ENCODE results near the gene LIPC. TPM values are rescaled to one million over a fixed set of nuclear protein-coding genes. Genes with fewer than 3 reads are reported as not detected.

Gene LIPC
- polyA plus RNA-seq, 1 of the 3 experiments (the other 2 are of a cell fraction), result not detected

DNA sequence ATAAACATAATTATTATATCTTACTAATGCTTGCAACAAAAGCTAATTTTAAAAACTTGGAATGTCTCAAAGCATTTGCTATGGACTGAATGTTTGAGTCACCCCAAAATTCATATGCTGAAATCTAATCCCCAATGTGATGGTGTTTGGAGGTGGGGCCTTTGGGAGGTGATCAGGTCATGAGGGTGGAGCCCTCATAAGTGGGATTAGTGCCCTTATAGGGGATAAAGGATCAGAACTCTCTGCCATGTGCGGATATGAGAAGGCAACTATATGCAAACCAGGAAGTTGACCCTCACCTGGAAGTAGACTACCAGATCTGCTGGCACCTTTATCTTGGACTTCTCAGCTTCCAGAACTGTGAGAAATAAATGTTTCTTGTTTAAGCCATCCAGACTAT is 137.7 kb downstream of the LIPC start:
- peaks cover 4% of the 10 kb centered on the region for H3F3A ChIP-seq (replicated peaks; ENCODE audit: insufficient read depth)
- no peak for DNase-seq
- H4K20me1 ChIP-seq (ENCODE audit: insufficient read depth), result no peaks in the 10 kb centered on the region
- POLR2A ChIA-PET, result no interaction called here
- CTCF ChIA-PET, result interaction anchor here (0.9 kb wide), 1 partner anchor 13 kb away, joined by 4 read pairs; no protein-coding TSS in a partner anchor
- H3K4me1 ChIP-seq (ENCODE audit: control insufficient read depth in 1 of 2, insufficient read depth in 2 of 2, low read depth in 1 of 2, low read length in 1 of 2), result peaks cover 0 to 8% of the 10 kb centered on the region in 2 experiments; a peak in 1 of 4 replicates
- no peaks in the 10 kb centered on the region for H3K36me3 ChIP-seq (replicated peaks in 1 of 2; ENCODE audit: control insufficient read depth in 1 of 2, insufficient read depth in 2 of 2, low read length in 1 of 2)
- H3K27me3 ChIP-seq (ENCODE audit: insufficient read depth), result no peaks in the 10 kb centered on the region
- no peak overlapping the region for H3K27ac ChIP-seq (ENCODE audit: low read depth in 2 of 2, low read length in 1 of 2)
- no peaks in the 10 kb centered on the region for H3K9me3 ChIP-seq
- WGBS (ENCODE audit: low lambda C conversion rate), result 92% methylated on average over 1 of the region's 1 CpG
- H3K9me2 ChIP-seq, result no peaks in the 10 kb centered on the region
- no peaks in the 10 kb centered on the region for H3K79me2 ChIP-seq (ENCODE audit: insufficient read depth)
- TF ChIP-seq MXI1 (IDR thresholded peaks at IDR 0.05; ENCODE audit: low read depth, low read length) (no peak), YY1 (IDR thresholded peaks at IDR 0.05; ENCODE audit: low read depth) (no peak), GABPA (IDR thresholded peaks at IDR 0.05; ENCODE audit: low read depth) (no peak), EZH2phosphoT487 (IDR thresholded peaks at IDR 0.05; ENCODE audit: borderline replicate concordance, low read depth) (no peak), SIN3A (IDR thresholded peaks at IDR 0.05; ENCODE audit: borderline replicate concordance, low read depth, low read length) (no peak), SMC3 (IDR thresholded peaks at IDR 0.05; ENCODE audit: low read depth, low read length) (no peak), FOSL2 (IDR thresholded peaks at IDR 0.05; ENCODE audit: borderline replicate concordance, low read depth) (no peak), RFX5 (IDR thresholded peaks at IDR 0.05; ENCODE audit: low read length) (no peak), FOXM1 (IDR thresholded peaks at IDR 0.05; ENCODE audit: low read depth) (no peak), POLR2AphosphoS5 (IDR thresholded peaks at IDR 0.05; ENCODE audit: low read depth, low read length) (no peak), CHD2 (IDR thresholded peaks at IDR 0.05; ENCODE audit: low read length, partially characterized antibody) (no peak), TAF1 (IDR thresholded peaks at IDR 0.05; ENCODE audit: borderline replicate concordance, low read depth, low read length) (no peak), NFIC (IDR thresholded peaks at IDR 0.05; ENCODE audit: borderline replicate concordance) (no peak), RXRA (IDR thresholded peaks at IDR 0.05; ENCODE audit: borderline replicate concordance, low read depth) (no peak)
- TF ChIP-seq, protein P1, sequence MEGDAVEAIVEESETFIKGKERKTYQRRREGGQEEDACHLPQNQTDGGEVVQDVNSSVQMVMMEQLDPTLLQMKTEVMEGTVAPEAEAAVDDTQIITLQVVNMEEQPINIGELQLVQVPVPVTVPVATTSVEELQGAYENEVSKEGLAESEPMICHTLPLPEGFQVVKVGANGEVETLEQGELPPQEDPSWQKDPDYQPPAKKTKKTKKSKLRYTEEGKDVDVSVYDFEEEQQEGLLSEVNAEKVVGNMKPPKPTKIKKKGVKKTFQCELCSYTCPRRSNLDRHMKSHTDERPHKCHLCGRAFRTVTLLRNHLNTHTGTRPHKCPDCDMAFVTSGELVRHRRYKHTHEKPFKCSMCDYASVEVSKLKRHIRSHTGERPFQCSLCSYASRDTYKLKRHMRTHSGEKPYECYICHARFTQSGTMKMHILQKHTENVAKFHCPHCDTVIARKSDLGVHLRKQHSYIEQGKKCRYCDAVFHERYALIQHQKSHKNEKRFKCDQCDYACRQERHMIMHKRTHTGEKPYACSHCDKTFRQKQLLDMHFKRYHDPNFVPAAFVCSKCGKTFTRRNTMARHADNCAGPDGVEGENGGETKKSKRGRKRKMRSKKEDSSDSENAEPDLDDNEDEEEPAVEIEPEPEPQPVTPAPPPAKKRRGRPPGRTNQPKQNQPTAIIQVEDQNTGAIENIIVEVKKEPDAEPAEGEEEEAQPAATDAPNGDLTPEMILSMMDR (IDR thresholded peaks at IDR 0.05), result no peak
- TF ChIP-seq, protein P2, sequence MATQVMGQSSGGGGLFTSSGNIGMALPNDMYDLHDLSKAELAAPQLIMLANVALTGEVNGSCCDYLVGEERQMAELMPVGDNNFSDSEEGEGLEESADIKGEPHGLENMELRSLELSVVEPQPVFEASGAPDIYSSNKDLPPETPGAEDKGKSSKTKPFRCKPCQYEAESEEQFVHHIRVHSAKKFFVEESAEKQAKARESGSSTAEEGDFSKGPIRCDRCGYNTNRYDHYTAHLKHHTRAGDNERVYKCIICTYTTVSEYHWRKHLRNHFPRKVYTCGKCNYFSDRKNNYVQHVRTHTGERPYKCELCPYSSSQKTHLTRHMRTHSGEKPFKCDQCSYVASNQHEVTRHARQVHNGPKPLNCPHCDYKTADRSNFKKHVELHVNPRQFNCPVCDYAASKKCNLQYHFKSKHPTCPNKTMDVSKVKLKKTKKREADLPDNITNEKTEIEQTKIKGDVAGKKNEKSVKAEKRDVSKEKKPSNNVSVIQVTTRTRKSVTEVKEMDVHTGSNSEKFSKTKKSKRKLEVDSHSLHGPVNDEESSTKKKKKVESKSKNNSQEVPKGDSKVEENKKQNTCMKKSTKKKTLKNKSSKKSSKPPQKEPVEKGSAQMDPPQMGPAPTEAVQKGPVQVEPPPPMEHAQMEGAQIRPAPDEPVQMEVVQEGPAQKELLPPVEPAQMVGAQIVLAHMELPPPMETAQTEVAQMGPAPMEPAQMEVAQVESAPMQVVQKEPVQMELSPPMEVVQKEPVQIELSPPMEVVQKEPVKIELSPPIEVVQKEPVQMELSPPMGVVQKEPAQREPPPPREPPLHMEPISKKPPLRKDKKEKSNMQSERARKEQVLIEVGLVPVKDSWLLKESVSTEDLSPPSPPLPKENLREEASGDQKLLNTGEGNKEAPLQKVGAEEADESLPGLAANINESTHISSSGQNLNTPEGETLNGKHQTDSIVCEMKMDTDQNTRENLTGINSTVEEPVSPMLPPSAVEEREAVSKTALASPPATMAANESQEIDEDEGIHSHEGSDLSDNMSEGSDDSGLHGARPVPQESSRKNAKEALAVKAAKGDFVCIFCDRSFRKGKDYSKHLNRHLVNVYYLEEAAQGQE (IDR thresholded peaks at IDR 0.05; ENCODE audit: low read depth, low read length), result no peak
- TF ChIP-seq, protein P3, sequence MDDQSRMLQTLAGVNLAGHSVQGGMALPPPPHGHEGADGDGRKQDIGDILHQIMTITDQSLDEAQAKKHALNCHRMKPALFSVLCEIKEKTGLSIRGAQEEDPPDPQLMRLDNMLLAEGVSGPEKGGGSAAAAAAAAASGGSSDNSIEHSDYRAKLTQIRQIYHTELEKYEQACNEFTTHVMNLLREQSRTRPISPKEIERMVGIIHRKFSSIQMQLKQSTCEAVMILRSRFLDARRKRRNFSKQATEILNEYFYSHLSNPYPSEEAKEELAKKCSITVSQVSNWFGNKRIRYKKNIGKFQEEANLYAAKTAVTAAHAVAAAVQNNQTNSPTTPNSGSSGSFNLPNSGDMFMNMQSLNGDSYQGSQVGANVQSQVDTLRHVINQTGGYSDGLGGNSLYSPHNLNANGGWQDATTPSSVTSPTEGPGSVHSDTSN (IDR thresholded peaks at IDR 0.05), result no peak
- H3K4me3 ChIP-seq (ENCODE audit: low read depth in 2 of 2, low read length in 1 of 2), result no peak overlapping the region
- no peak overlapping the region for H3K4me2 ChIP-seq
- no peak overlapping the region for H2AFZ ChIP-seq (ENCODE audit: low read depth)
- H3K9ac ChIP-seq, result no peak overlapping the region
